ENCODE data around the gene CIROP. TPM values are rescaled to one million over a fixed set of nuclear protein-coding genes. Genes with fewer than 3 reads are reported as not detected.

Gene CIROP
- total and polyA plus RNA-seq, 9 of the 15 experiments (the other 6 are each of a cell fraction or from before 2014, with no cell fraction given), result not detected

DNA sequence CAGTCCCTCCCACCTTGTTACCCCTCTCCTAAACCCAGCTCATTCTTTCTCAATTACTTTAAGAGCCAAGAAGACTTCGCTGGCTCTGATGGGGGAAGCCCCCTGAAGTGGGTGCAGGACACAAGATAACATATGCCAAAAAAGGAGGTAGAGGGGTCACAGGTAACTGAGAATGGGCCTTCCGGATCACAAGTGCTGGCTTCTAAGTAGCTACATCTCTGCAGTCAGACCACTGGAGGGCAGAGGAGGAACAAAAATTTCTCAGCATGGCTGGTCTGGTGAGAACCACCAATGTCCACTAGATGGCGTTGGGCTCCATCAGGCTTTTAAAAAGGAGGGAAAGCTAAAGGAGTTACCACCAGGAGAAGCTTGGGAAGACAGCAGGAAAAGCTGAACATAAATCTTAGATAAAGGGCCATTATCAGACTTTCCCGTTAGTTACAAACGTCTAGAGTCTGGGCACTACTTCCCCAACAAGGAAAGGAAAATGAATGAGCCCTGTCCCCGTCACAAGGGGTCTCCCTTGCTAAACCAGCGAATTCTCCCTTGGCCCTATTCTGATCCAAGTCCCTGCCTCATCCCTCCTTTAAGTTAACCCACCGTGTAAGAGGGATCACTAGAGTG lies 35.9 kb downstream of the CIROP start (continued):
- TF ChIP-seq, protein P1, sequence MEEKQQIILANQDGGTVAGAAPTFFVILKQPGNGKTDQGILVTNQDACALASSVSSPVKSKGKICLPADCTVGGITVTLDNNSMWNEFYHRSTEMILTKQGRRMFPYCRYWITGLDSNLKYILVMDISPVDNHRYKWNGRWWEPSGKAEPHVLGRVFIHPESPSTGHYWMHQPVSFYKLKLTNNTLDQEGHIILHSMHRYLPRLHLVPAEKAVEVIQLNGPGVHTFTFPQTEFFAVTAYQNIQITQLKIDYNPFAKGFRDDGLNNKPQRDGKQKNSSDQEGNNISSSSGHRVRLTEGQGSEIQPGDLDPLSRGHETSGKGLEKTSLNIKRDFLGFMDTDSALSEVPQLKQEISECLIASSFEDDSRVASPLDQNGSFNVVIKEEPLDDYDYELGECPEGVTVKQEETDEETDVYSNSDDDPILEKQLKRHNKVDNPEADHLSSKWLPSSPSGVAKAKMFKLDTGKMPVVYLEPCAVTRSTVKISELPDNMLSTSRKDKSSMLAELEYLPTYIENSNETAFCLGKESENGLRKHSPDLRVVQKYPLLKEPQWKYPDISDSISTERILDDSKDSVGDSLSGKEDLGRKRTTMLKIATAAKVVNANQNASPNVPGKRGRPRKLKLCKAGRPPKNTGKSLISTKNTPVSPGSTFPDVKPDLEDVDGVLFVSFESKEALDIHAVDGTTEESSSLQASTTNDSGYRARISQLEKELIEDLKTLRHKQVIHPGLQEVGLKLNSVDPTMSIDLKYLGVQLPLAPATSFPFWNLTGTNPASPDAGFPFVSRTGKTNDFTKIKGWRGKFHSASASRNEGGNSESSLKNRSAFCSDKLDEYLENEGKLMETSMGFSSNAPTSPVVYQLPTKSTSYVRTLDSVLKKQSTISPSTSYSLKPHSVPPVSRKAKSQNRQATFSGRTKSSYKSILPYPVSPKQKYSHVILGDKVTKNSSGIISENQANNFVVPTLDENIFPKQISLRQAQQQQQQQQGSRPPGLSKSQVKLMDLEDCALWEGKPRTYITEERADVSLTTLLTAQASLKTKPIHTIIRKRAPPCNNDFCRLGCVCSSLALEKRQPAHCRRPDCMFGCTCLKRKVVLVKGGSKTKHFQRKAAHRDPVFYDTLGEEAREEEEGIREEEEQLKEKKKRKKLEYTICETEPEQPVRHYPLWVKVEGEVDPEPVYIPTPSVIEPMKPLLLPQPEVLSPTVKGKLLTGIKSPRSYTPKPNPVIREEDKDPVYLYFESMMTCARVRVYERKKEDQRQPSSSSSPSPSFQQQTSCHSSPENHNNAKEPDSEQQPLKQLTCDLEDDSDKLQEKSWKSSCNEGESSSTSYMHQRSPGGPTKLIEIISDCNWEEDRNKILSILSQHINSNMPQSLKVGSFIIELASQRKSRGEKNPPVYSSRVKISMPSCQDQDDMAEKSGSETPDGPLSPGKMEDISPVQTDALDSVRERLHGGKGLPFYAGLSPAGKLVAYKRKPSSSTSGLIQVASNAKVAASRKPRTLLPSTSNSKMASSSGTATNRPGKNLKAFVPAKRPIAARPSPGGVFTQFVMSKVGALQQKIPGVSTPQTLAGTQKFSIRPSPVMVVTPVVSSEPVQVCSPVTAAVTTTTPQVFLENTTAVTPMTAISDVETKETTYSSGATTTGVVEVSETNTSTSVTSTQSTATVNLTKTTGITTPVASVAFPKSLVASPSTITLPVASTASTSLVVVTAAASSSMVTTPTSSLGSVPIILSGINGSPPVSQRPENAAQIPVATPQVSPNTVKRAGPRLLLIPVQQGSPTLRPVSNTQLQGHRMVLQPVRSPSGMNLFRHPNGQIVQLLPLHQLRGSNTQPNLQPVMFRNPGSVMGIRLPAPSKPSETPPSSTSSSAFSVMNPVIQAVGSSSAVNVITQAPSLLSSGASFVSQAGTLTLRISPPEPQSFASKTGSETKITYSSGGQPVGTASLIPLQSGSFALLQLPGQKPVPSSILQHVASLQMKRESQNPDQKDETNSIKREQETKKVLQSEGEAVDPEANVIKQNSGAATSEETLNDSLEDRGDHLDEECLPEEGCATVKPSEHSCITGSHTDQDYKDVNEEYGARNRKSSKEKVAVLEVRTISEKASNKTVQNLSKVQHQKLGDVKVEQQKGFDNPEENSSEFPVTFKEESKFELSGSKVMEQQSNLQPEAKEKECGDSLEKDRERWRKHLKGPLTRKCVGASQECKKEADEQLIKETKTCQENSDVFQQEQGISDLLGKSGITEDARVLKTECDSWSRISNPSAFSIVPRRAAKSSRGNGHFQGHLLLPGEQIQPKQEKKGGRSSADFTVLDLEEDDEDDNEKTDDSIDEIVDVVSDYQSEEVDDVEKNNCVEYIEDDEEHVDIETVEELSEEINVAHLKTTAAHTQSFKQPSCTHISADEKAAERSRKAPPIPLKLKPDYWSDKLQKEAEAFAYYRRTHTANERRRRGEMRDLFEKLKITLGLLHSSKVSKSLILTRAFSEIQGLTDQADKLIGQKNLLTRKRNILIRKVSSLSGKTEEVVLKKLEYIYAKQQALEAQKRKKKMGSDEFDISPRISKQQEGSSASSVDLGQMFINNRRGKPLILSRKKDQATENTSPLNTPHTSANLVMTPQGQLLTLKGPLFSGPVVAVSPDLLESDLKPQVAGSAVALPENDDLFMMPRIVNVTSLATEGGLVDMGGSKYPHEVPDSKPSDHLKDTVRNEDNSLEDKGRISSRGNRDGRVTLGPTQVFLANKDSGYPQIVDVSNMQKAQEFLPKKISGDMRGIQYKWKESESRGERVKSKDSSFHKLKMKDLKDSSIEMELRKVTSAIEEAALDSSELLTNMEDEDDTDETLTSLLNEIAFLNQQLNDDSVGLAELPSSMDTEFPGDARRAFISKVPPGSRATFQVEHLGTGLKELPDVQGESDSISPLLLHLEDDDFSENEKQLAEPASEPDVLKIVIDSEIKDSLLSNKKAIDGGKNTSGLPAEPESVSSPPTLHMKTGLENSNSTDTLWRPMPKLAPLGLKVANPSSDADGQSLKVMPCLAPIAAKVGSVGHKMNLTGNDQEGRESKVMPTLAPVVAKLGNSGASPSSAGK (IDR thresholded peaks at IDR 0.05), result no peak; the same call in 1 of the 2 replicates
- no peak for TF ChIP-seq BRF1 (IDR thresholded peaks at IDR 0.05; ENCODE audit: borderline replicate concordance, extremely low read depth, insufficient read length)
- peak; percentile 65 for TF ChIP-seq KLF16 (IDR thresholded peaks at IDR 0.05)
- peak; percentile 68; the same call in 1 of the 2 replicates for TF ChIP-seq NBN (IDR thresholded peaks at IDR 0.05; ENCODE audit: low read depth)
- no peak for TF ChIP-seq PRMT5 (CRISPR knock-in tag; IDR thresholded peaks at IDR 0.05)
- no peak for TF ChIP-seq PTRF (tag; IDR thresholded peaks at IDR 0.05)
- TF ChIP-seq TBP (optimal IDR thresholded peaks at IDR 0.05; ENCODE audit: low read depth, low read length), result no peak
- TF ChIP-seq, protein P2, sequence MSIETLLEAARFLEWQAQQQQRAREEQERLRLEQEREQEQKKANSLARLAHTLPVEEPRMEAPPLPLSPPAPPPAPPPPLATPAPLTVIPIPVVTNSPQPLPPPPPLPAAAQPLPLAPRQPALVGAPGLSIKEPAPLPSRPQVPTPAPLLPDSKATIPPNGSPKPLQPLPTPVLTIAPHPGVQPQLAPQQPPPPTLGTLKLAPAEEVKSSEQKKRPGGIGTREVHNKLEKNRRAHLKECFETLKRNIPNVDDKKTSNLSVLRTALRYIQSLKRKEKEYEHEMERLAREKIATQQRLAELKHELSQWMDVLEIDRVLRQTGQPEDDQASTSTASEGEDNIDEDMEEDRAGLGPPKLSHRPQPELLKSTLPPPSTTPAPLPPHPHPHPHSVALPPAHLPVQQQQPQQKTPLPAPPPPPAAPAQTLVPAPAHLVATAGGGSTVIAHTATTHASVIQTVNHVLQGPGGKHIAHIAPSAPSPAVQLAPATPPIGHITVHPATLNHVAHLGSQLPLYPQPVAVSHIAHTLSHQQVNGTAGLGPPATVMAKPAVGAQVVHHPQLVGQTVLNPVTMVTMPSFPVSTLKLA (conservative IDR thresholded peaks at IDR 0.05), result peak; percentile 29 to 46; a peak in 1 of 4 replicates
- peak; percentile 61; the same call in 1 of the 2 replicates for TF ChIP-seq STAG1 (CRISPR knock-in tag; IDR thresholded peaks at IDR 0.05; ENCODE audit: borderline replicate concordance)
- no peak for TF ChIP-seq SRSF7 (optimal IDR thresholded peaks at IDR 0.05; ENCODE audit: low read depth, low read length)
- no peak for TF ChIP-seq MCM2 (IDR thresholded peaks at IDR 0.05; ENCODE audit: low read depth)
- TF ChIP-seq CCNT2 (IDR thresholded peaks at IDR 0.05; ENCODE audit: borderline replicate concordance, extremely low read depth, insufficient read length, low read depth, low read length), result no peak
- no peak for TF ChIP-seq ZNF146 (CRISPR knock-in tag; IDR thresholded peaks at IDR 0.05; ENCODE audit: unreplicated experiment)
- TF ChIP-seq GTF2F1 (IDR thresholded peaks at IDR 0.05; ENCODE audit: low read depth, low read length), result no peak
- TF ChIP-seq HCFC1 (IDR thresholded peaks at IDR 0.05; ENCODE audit: low read depth, low read length), result peak; percentile 43; the same call in 1 of the 2 replicates
- no peak for TF ChIP-seq RBM14 (IDR thresholded peaks at IDR 0.05; ENCODE audit: borderline replicate concordance, insufficient read depth, low read depth, low read length)

Data from K562 (cell line).